AG10803 (cell line): ENCODE data around the gene CXCL5.

Source experiments
- DNase-seq: peaks from one replicate; pipeline ENCODE4 v3.0.0; 2010; ENCODE audit warnings: low read depth
- H3K4me3 ChIP-seq: 2 replicates; pipeline ENCODE4 v1.5.1; 2011; ENCODE audit warnings: mild to moderate bottlenecking, low read length, control low read depth
- TF ChIP-seq, protein P1 (sequence below): conservative IDR thresholded peaks from 2 replicates; pipeline ENCODE4 v1.5.1; 2011; ENCODE audit warnings: mild to moderate bottlenecking, low read length, control low read depth, inconsistent platforms

The CXCL5 gene

DNA sequence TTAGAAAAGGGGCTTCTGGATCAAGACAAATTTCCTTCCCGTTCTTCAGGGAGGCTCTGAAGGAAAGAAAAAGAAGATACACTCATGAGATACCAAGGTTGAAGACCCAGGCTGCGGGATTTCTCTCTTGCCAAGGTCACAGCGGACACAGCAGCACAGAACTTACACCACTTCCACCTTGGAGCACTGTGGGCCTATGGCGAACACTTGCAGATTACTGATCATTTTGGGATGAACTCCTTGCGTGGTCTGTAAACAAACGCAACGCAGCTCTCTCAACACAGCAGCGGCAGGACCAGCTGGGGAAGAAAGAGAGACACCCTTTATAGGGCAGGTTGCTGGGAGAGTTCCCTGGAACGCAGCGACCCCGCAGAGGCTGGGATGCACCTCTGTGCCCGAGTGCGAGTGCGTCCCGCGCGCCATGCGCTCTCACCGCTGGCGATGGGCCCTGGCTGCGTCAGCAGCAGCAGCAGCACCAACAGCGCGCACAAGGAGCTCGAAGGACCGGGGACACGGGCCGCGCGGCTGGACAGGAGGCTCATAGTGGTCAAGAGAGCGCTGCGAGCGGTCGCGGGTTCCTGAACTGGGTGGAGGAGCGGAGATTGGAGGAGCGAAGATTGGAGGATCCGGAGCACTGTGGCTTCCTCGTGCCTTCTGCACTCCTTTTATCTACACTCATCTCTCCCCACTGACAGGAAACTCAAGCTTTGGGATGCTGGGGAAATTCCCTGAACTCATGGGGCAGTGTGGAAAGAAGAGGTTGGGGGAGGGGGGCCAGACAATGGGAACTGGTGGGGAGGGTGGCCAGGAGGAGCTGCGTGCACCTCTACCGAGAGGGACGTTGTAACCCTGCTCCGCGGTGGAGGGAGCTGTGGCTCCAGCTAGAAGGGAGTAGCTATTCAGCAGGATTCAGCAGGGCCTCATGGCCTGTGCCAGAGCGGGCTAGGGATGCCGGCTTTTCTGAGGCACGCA, at the start of gene CXCL5:
Gene CXCL5, minus strand, starts transcription at position 638 of the 972 bp plus-strand sequence. Its CDS starts 96 bp downstream, at position 542.
- peak; percentile 37 for DNase-seq
- H3K4me3 ChIP-seq, result peak within 1 kb of the TSS; percentile 53
- TF ChIP-seq, protein P1, sequence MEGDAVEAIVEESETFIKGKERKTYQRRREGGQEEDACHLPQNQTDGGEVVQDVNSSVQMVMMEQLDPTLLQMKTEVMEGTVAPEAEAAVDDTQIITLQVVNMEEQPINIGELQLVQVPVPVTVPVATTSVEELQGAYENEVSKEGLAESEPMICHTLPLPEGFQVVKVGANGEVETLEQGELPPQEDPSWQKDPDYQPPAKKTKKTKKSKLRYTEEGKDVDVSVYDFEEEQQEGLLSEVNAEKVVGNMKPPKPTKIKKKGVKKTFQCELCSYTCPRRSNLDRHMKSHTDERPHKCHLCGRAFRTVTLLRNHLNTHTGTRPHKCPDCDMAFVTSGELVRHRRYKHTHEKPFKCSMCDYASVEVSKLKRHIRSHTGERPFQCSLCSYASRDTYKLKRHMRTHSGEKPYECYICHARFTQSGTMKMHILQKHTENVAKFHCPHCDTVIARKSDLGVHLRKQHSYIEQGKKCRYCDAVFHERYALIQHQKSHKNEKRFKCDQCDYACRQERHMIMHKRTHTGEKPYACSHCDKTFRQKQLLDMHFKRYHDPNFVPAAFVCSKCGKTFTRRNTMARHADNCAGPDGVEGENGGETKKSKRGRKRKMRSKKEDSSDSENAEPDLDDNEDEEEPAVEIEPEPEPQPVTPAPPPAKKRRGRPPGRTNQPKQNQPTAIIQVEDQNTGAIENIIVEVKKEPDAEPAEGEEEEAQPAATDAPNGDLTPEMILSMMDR, result no peak

DNA sequence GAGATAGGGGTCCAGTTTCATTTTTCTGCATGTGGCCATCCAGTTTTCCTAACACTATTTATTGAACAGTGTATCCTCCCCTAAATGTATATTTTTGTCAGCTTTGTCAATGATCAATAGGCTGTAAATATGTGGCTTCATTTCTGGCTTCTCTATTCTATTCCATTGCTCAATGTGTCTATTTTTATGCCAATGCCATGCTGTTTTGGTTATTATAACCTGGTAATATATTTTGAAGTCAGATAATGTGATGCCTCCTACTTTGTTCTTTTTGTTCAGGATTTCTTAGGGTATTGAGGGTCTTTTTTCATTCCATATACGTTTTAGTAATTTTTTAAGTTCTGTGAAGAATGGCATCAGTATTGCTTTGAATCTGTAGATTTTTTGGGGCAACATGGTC, 48.7 kb upstream of the CXCL5 start:
- H3K4me3 ChIP-seq, result no peak overlapping the region
- TF ChIP-seq, protein P1, result no peak
- DNase-seq, result no peak

DNA sequence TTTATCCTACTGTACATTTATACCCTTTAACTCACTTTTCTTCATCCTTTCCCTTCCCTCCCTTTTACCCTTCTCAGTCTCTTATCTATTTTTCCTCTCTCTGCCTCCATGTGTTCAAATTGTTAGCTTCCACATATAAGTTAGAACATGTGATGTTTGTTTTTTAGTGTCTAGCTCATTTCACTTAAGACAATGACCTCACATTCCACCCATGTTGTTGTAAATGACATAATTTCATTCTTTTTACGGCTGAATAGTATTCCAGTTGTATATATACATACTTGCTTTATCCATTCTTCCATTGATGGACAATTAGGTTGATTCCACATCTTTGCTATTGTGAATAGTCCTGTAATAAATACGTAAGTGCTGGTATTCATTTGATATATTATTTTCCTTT, 47.3 kb upstream of the CXCL5 start:
- TF ChIP-seq, protein P1, result no peak
- no peak overlapping the region for H3K4me3 ChIP-seq
- DNase-seq, result no peak

DNA sequence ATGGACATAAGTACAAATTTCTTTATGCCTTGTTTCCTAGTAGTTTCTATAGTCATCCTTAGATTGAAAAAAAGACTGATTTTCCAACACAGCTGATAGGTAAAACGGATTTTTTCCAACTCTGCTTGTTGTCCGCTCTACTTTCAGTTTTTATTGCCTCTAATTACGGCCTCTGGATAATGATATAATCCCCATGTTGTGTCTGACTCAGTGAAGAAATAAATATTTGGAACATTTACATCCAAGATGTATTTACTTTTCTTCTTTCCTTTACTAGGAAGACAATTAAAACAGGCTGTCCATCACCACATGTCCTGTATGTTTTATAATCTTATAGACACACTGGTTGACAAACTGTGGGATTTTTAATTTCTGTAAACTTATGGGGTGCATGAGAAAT, 46.8 kb upstream of the CXCL5 start:
- DNase-seq, result no peak
- no peak overlapping the region for H3K4me3 ChIP-seq
- TF ChIP-seq, protein P1, result no peak

DNA sequence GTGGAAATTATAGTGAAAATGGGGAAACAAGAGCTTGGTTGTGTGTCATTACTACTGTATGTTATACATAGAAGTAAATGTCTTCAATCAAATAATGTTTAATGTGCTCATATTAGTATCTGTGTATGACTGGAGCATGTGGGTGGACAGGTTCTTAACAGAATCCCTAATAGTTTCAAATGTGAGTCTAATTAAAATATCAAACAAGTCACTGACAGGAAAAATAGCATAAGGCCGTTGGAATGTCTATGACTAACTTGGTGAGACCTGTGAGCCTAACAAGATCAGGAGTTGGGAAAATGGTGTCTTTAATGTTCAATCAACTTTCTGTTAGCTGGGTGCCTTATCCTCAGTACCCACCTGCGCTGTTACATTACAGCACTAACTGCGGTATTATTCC, 46.2 kb upstream of the CXCL5 start:
- DNase-seq, result peak; percentile 50
- no peak overlapping the region for H3K4me3 ChIP-seq
- TF ChIP-seq, protein P1, result no peak

DNA sequence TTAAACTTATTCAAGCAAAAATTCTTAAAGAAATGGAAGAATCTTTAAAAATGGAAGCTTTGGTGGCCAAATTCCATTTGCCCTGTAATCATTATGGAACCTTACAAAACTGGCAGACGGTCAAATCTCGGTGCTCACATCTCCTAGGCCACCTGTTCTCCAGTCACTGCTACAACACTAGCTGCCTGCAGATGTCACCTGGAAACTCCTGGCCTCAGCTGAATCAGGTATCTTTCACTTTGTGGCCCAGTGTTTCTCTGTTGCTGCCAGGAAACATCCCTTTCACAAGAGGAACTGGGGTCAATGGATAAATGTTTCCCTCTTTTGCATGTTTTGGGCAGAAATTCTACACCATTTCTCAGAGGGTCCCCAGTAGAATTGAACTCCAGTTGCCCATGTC, 44.2 kb upstream of the CXCL5 start:
- no peak overlapping the region for H3K4me3 ChIP-seq
- no peak for DNase-seq
- TF ChIP-seq, protein P1, result no peak

DNA sequence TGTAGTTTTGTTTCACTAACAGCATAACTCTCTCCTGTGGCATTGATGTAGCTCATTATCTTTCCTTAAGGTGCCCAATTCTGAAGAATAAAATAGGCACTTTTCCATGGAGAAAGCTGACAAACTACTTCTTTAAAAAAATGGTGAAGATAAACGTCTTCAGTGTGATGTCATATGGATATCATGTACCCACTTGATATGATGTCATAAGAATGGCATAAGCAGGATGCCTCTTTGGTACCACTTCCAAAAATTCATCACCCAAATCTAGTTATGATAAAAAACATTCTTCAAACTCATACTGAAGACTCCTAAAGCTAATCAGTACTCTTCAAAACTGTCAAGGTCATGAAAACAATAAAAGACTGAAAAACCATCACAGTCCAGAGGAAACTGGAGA, 42.9 kb upstream of the CXCL5 start:
- TF ChIP-seq, protein P1, result no peak
- H3K4me3 ChIP-seq, result no peak overlapping the region
- no peak for DNase-seq
